ENCODE measurements around the gene ROMO1.
A peak's percentile ranks its signal among the peaks of the same experiment; 100 is the strongest.
"Not testable (repeated sequence)": the region's sequence is repeated elsewhere in the genome, so short reads cannot be mapped to it uniquely, and the experiment has no call there.

ROMO1 gene

GRCh38 chr20:35721219-35721618 lies 22.0 kb downstream of the ROMO1 start:
- POLR2A ChIA-PET = interaction anchor here (0.6 to 1.5 kb wide), 4 partner anchors 14 to 51 kb away, joined by 3 to 6 read pairs (median 4); partner anchors contain the start of genes NFS1, PHF20, RBM39 and ROMO1
- Histone ChIP-seq H3K27ac (ENCODE audit: extremely low read depth, low read depth, low read length) (no peak overlapping the region), H3K4me3 (ENCODE audit: low read depth, low read length) (no peak overlapping the region), H3K4me1 (ENCODE audit: control insufficient read depth, insufficient read depth, low read length) (no peaks in the 10 kb centered on the region), H3K36me3 (ENCODE audit: control insufficient read depth in 2 of 2, insufficient read depth in 1 of 2, low read length in 2 of 2) (peaks cover 91 to 100% of the 10 kb centered on the region in 2 experiments), H3K9me3 (ENCODE audit: control insufficient read depth, insufficient read depth, low read depth, low read length) (no peaks in the 10 kb centered on the region)
- CTCF ChIA-PET = no interaction called here
- no peak for TF ChIP-seq ZBTB1 (tag by site-specific recombination; IDR thresholded peaks at IDR 0.05)
- TF ChIP-seq ZNF791 (tag by site-specific recombination; IDR thresholded peaks at IDR 0.05) = no peak
- no peak for TF ChIP-seq RBAK (tag by site-specific recombination; IDR thresholded peaks at IDR 0.05)
- TF ChIP-seq ZNF785 (tag by site-specific recombination; IDR thresholded peaks at IDR 0.05) = no peak
- TF ChIP-seq ZNF488 (tag by site-specific recombination; IDR thresholded peaks at IDR 0.05) = no peak

- no peak overlapping the region for H3K27ac ChIP-seq (ENCODE audit: extremely low read depth, low read depth, low read length)
- no peaks in the 10 kb centered on the region for H3K4me1 ChIP-seq (ENCODE audit: control insufficient read depth, insufficient read depth, low read length)
- ChIA-PET POLR2A (interaction anchor here (0.8 to 1.5 kb wide), 3 partner anchors 15 to 22 kb away, joined by 3 to 6 read pairs (median 3); partner anchors contain the start of genes NFS1, RBM39 and ROMO1), CTCF (no interaction called here)
- H3K9me3 ChIP-seq (ENCODE audit: control insufficient read depth, insufficient read depth, low read depth, low read length) = no peaks in the 10 kb centered on the region
- H3K36me3 ChIP-seq (ENCODE audit: control insufficient read depth in 2 of 2, insufficient read depth in 1 of 2, low read length in 2 of 2) = peaks cover 90 to 100% of the 10 kb centered on the region in 2 experiments
- no peak overlapping the region for H3K4me3 ChIP-seq (ENCODE audit: low read depth, low read length)
- TF ChIP-seq ZNF133 (tag by site-specific recombination; IDR thresholded peaks at IDR 0.05) (no peak), ZNF768 (tag by site-specific recombination; IDR thresholded peaks at IDR 0.05) (no peak), ZNF174 (tag by site-specific recombination; IDR thresholded peaks at IDR 0.05) (no peak), ZFP3 (tag by site-specific recombination; IDR thresholded peaks at IDR 0.05; ENCODE audit: low read depth) (no peak), ZNF140 (tag by site-specific recombination; IDR thresholded peaks at IDR 0.05) (no peak), ZBTB20 (tag by site-specific recombination; IDR thresholded peaks at IDR 0.05) (no peak), ZSCAN23 (tag by site-specific recombination; IDR thresholded peaks at IDR 0.05) (no peak), ZNF701 (tag by site-specific recombination; IDR thresholded peaks at IDR 0.05) (no peak), ZNF580 (tag by site-specific recombination; IDR thresholded peaks at IDR 0.05) (no peak), ZNF660 (tag by site-specific recombination; IDR thresholded peaks at IDR 0.05) (no peak)
Observed at GRCh38 chr20:35721621-35722020, 22.4 kb downstream of the ROMO1 start.

DNA sequence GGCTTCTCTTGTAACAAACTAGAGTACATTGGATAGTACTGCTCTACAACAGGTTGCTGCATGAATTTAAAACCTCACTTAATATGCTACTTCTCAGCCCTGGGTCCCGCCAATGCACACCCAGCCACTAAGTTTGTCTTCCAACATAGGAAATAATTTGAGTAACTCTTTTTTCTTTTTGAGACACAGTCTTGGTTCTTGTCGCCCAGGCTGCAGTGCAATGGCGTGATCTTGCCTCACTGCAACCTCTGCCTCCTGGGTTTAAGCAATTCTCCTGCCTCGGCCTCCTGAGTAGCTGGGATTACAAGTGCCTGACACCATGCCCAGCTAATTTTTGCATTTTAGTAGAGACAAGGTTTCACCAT lies 24.1 kb downstream of the ROMO1 start:
- H3K27ac ChIP-seq (ENCODE audit: extremely low read depth, low read depth, low read length); H3K9me3 ChIP-seq (ENCODE audit: control insufficient read depth, insufficient read depth, low read depth, low read length); H3K4me3 ChIP-seq (ENCODE audit: low read depth, low read length); CTCF ChIA-PET; H3K4me1 ChIP-seq (ENCODE audit: control insufficient read depth, insufficient read depth, low read length): not testable (repeated sequence)
- TF ChIP-seq SCRT2 (tag by site-specific recombination; IDR thresholded peaks at IDR 0.05) = peak; percentile 31; the same call in 1 of the 2 replicates
- peaks cover 92 to 98% of the 10 kb centered on the region in 2 experiments for H3K36me3 ChIP-seq (ENCODE audit: control insufficient read depth in 2 of 2, insufficient read depth in 1 of 2, low read length in 2 of 2)
- POLR2A ChIA-PET = interaction anchor here (0.6 to 1.0 kb wide), 2 partner anchors 19 to 161 kb away, joined by 3 read pairs; no protein-coding TSS in a partner anchor

DNA sequence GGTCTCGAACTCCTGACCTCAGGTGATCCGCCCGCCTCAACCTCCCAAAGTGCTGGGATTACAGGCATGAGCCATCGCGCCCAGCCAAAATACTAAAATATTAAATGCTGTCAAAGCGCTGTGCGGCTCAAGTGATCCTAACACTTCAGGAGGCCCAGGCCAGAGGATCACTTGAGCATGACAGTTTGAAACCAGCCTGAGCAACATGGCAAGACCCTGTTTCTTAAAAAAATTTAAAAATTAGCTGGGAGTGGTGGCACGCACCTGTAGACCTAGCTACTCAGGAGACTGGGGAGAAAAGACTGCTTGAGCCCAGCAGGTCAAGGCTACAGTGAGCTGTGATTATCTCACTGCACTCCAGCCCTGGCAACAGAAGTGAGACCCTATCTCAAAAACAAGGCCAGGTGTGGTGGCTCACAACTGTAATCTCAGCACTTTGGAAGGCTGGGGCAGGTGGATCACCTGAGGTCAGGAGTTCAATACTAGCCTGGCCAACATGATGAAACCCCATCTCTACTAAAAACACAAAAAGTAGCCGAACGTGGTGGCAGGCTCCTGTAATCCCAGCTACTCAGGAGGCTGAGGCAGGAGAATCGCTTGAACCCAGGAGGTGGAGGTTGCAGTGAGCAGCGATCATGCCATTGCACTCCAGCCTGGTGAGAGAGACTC lies 24.6 kb downstream of the ROMO1 start:
- H3K4me3 ChIP-seq (ENCODE audit: low read depth, low read length); H3K9me3 ChIP-seq (ENCODE audit: control insufficient read depth, insufficient read depth, low read depth, low read length); H3K4me1 ChIP-seq (ENCODE audit: control insufficient read depth, insufficient read depth, low read length); H3K27ac ChIP-seq (ENCODE audit: extremely low read depth, low read depth, low read length): not testable (repeated sequence)
- ChIA-PET CTCF (interaction anchor here (1.3 kb wide), 1 partner anchor 260 kb away, joined by 5 read pairs; no protein-coding TSS in a partner anchor), POLR2A (interaction anchor here (1.0 kb wide), 1 partner anchor 160 kb away, joined by 3 read pairs; no protein-coding TSS in a partner anchor)
- H3K36me3 ChIP-seq (ENCODE audit: control insufficient read depth in 2 of 2, insufficient read depth in 1 of 2, low read length in 2 of 2) = peaks cover 93 to 98% of the 10 kb centered on the region in 2 experiments
